Stimulated activated CD4-positive, alpha-beta T cell treated with anti-CD3 and anti-CD28 coated beads, Interleukin-15, amount 100 ng/mL, for 48 hours (primary cell): Measurements from ENCODE around the gene UNK.

Source experiments
- DNase-seq, 2 donors: peaks; one replicate each; pipeline ENCODE4 v3.0.0-alpha.2; 2020; ENCODE audit warnings: low read depth in 2 of 2

The UNK gene

GRCh38 chr17:75820094-75821080 is 35.8 kb downstream of the UNK start:
- DNase-seq, result no peak

- no peak for DNase-seq
Observed at GRCh38 chr17:75821552-75821951, 36.9 kb downstream of the UNK start.

GRCh38 chr17:75822119-75822799 is 37.7 kb downstream of the UNK start:
- DNase-seq, result no peak

GRCh38 chr17:75822800-75823166 is 38.2 kb downstream of the UNK start:
- DNase-seq, result no peak

- no peak for DNase-seq
Observed at GRCh38 chr17:75823257-75824041, 38.8 kb downstream of the UNK start.

- DNase-seq, result no peak
Observed at GRCh38 chr17:75824050-75824552, 39.5 kb downstream of the UNK start.

GRCh38 chr17:75824666-75825065 is 40.1 kb downstream of the UNK start:
- no peak for DNase-seq

GRCh38 chr17:75825149-75825552 is 40.5 kb downstream of the UNK start:
- no peak for DNase-seq

GRCh38 chr17:75825748-75826370 is 41.3 kb downstream of the UNK start:
- DNase-seq, result no peak

GRCh38 chr17:75826561-75827307 is 42.1 kb downstream of the UNK start:
- DNase-seq, result no peak

GRCh38 chr17:75827308-75828075 is 42.9 kb downstream of the UNK start:
- peak; percentile 40 to 70 for DNase-seq

GRCh38 chr17:75828076-75828400 is 43.4 kb downstream of the UNK start:
- DNase-seq, result no peak

GRCh38 chr17:75828741-75829140 is 44.1 kb downstream of the UNK start:
- DNase-seq, result no peak

- DNase-seq, result no peak
Observed at GRCh38 chr17:75829747-75830146, 45.1 kb downstream of the UNK start.

GRCh38 chr17:75830164-75831031 is 45.8 kb downstream of the UNK start:
- peak in 1 of 2 donors; percentile 26 for DNase-seq

GRCh38 chr17:75831032-75831571 is 46.5 kb downstream of the UNK start:
- no peak for DNase-seq

- DNase-seq, result peak in 1 of 2 donors; percentile 41
Observed at GRCh38 chr17:75832164-75832651, 47.6 kb downstream of the UNK start.

- no peak for DNase-seq
Observed at GRCh38 chr17:75832652-75833400, 48.2 kb downstream of the UNK start.
